GM19395 (cell line): ENCODE data around the gene ETV3.

ENCODE experiments used
- ATAC-seq: cut with Tn5 transposase; IDR thresholded peaks from one replicate; pipeline ENCODE4 v1.9.1; 2021; ENCODE audit warnings: mild to moderate bottlenecking, moderate library complexity; ENCODE audit not compliant: unreplicated experiment

Gene ETV3

DNA sequence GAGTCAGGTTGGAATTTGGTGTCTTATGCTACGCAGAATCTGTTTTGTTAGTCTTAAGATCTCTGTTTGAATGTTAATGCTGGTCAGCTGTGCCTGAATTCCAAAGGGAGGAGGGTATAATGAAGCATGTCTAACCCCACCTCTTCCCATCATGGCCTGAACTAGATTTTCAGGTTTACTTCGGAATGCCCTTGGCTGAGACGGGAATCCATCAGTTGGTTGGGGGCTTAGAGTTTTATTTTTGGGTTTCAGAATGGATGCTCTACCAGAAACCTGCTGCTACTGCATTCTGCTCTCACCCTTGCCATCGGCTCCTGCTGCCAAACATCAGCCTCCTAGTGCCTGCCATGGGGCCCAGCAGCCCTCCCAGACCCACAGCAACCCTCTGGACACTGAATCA, 24.1 kb upstream of the ETV3 start:
- no peak for ATAC-seq

DNA sequence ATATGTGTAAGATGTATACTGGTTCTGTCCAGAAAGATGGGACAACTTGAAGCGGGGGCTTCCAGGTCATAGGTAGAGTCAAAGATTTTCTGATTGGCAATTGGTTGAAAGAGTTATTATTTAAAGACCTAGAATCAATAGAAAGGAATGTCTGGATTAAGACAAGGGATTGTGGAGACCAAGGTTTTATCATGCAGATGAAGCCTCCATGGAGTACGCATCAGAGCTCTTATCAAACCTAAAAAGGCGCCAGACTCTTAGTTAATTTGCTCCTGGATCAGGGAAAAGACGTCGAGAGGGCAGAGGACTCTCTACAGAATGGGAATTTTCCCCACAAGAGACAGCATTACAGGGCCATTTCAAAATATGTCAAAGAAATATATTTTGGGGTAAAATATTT, 23.7 kb upstream of the ETV3 start:
- no peak for ATAC-seq

DNA sequence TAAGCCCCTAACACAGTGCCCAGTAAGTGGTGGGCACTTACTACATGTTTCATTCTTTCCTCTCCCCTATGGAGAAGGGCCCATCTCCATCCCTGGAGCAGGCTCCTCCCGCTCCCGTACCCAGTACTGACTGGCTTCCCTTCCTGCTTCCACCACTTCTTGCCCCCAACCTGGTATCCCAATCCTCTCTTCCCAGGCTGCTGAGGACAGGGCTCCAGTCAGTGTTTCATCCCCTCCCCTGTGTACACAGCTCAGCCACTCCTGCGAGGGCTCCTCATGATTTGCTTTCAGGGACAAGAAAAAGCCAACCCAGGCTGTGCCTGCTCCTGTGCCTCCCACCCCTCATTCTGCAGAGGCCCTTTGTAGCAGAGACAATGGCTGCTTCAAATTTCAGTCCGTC, 20.8 kb upstream of the ETV3 start:
- no peak for ATAC-seq

DNA sequence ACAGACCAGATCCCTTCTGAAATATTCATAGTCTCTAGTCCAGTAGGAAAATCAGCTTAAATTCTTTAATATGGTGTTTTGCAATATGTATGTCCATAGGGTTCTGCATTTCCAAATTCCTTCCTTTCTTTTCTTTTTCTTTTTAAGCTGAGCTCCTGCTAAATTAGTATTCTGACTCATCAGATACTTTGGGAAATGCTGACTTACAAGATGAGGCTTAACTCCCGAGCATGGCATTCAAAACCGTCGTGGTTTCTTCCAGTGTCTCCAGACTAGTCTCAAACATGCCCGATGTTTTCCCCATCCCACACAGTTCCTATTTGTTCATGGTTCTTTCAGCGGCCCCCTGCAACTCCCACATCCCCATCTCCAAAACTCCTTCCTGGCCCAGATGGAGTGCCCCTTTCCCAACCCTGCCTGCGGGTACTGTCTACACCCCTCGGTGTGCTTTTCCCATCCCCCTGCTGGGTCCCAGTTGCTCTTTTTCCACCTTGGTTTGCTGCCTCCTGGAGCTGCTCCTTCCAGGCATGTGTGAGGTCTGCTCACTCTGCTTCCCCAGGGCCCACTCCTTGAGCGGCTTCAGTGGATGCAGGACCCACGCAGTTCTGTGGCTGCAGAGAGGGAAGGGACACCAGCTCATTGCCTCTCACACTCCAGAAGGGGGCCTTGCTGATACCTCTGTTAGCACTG, 19.5 kb upstream of the ETV3 start:
- no peak for ATAC-seq

DNA sequence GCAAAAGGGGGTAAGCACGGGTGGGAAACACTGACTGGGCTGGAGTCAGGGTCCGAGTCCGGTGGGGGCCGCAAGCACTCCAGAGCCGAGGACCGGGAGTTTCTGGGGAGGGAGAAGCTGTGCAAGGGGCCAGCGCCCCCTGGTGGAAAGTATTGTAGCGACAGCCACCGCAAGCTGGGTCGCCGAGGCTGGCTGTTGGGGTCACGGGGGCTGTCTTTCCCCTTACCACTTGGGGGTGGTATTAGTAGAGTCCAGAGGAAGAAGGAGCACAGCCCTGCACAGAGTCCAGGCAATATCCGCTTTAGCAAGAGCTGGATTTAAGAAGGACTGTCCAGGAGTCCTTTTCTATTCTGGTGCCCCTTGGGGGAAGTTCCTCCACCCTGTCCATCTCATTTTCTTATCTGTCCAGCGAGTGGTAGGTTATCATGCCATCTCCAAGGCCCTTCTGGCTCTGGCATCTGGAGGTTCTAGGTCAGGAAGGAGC, 17.9 kb upstream of the ETV3 start:
- ATAC-seq, result no peak

DNA sequence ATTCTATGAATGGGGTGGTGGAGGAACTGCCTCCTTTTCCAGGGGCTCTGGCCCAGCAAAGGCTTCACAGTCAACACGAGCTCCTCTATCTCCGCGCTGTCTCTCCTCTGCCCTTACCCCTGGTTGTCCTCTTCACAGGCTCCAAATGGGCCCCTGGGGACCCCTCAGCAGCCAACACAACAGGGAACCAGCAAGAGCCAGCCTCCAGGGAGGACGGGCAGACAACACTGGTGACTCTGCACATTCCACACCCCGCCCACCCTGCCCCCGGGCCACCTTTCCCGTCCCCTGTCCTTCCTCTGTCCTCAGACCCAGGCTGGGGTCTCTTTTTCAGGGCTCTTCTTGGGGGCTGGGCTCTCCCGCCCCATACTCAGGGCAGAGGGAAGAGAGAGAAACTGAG, 17.5 kb upstream of the ETV3 start:
- ATAC-seq, result no peak

DNA sequence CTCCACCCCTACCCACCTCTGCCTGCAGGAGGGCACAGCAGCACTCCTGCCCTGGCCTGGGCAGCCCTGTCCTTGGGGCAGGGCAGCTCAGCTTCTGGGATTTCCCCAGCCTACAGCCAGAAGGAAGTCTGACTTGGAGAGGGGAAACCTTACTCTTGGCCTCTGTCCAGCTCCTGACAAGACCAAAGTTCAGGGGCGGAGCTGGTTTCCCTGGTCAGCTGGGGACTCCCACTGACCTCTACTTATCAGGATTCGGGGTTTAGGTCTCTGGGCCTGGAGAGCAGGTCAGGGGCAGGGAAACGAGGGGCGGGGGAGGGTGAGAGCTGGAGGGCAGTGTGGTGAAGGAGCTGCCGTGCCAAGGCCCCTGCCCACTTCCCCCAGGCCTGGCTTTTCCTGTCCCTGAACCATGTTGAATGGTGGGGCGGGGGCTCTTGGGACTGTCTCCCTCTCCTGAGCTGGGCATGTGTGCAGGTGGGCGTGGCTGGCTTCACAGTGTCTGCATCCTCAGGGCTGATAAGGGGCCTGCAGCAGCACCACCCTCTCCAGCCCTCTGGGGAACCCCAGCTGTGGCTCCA, 16.8 kb upstream of the ETV3 start:
- no peak for ATAC-seq

DNA sequence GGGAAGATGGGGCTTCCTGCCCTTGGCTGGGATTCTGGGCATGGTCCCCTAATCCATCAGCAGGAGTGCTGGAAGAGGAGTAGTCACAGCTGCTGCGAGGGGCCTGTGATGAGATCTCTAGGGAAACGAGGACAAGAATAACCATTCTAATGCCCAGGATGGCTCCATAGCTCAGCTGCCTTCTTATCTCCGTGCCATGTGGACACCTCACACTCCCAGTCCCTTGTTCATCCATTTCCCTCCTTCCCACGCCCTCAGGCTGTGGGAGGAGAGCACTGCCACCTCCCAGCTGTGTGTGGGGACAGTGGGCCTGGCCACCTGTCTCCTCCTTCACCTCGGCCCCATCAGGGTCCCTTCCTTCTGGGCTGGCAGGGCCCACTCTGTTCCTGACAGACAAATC, 16.1 kb upstream of the ETV3 start:
- no peak for ATAC-seq

DNA sequence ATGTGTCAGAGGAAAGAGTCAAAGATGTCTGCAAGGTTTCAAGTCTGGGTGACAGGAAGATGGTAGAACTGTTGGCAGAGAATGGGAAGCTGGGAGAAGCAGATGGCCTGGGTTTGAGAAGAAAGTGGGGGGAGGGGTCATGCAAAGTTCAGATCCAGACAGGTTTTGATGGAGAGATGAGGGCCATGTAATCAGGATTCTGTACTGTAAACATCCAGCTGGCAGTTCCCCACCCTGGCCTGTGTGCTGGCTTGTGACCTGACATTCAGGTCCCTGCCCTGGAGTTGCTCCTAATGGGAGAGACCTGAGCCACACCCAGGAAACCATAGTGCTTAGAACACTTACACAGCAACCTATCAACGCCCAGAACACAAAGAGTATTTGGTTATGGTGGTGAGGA, 15.6 kb upstream of the ETV3 start:
- no peak for ATAC-seq

DNA sequence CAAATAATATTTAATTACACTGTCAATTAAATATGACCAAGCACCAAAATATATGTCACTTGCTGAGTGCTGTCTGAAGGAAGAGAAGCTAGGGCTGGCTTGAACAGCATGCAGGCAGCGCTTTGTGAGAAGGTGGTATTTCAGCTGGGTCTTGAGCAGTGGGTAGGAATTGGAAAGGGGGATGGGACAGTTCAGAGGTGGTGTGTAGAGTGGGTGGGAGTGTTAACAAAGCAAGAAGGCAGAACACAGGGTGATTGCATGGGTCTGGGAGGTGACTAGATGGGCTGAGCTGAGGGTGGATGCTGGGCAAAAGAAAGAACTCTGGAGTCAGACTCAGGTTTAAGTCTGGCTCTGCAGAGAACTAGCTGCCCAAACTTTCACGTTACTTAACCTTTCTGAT, 14.3 kb upstream of the ETV3 start:
- ATAC-seq, result no peak

DNA sequence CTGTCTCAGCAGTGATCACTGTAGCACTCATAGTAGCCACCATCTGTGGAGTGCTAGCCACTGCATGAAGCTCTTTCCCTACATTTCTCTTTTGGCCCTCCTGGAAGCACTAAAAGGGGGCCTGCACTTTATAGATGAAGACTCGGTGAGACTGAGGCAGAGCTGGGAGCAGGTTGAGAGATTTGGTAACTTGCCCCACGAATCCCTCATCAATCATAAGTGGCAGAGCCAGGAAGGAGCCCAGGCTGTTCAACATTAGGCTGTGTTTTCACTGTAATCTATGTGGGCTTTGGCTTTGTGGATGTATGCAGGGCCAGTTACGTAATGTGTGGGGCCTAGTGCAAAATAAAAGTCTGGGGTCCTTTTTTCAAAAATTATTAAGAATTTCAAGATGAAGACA, 13.3 kb upstream of the ETV3 start:
- ATAC-seq, result no peak

DNA sequence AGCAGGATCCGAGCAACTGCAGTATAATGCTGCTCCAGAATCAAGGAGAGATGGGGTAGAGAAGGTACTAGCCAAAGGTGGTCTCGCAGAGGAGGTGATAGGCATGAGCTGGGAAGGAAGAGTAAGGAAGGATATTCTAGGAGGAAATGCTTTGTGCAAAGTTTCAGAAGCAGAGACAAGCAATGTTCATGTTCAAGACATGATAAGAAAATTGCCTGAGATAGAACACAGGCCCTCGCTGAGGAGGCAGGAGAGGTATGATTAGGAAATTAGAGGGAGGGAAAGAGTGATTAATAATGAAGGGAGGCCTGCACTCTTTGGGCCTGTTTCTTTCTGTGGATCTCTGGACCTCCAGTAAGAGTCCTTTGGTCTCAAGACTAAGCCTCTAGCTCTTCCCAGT, 12.9 kb upstream of the ETV3 start:
- ATAC-seq, result no peak

DNA sequence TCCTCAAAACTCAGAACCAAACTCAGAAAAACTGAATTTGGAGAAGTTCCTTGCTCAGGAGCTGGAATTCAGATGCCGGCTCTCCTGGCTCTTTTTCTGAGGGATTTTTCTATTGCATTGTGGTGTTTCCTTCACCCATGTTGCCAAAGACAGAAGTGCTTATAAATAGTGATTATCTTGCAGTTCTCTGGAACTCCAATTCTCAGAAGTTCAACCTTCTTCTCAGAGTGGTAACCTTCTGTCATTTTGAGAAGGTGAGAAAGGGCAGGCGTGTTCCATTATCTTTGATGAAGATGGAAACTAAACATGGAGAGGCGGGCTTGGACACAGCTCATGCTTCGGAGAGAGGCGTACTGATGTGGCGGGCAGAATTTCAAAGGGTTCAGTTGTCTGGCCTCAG, 12.4 kb upstream of the ETV3 start:
- ATAC-seq, result no peak

DNA sequence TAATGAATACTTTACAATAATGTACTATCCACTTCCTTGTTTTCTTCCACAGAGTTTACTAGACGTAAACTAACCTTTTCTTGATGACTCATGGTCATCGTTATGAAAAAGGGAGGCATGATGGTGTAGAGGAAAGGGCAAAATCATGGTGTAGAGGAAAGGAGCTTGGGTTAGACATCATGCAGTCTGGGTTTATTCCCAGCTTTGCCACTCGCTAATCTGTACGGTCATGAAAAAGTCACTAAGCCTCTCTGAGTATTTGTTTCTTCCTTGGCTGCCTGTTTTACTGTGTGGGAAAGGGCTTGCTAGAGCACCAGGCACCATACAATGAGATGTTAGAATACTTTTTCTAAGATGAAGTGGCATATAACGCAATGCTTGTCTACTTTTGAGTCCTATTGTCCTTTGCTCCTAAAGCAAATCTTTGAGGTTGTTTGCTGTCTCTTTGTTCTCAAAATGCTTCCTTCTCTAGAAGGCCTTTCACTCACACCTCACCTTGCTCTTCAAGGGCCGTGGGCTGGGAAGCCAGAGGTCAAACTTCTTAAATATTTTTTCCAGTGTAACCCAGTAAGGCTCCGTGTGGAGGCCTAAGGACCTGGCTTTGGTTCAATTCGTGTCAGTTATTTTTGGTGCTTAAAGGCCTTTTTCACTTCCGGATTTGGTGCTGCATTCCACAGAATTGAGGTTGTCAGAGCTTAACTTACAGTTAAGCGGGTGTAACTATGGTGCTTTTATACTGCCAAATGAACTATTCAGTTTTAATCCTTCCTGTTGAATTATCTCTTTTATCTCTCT, 9.9 kb upstream of the ETV3 start:
- ATAC-seq, result no peak

DNA sequence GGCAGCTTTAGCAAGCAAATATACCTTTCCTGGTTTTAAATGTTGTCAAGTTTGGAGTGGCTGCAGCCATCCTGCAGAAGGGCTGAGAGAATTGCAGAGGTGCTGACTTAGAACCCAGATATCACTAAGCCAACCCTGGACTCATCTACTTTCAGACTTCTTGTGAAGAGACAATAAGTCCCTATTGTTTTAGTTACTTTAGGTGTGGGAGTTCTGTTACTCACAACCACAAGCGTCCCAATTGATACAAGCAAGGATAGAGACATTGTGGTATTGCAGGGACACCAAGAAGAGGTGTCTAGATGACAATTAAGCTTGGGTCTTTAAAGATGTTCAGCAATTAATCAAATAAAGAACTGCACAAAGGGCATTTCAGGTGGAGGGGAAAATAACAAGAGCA, 8.8 kb upstream of the ETV3 start:
- ATAC-seq, result no peak

DNA sequence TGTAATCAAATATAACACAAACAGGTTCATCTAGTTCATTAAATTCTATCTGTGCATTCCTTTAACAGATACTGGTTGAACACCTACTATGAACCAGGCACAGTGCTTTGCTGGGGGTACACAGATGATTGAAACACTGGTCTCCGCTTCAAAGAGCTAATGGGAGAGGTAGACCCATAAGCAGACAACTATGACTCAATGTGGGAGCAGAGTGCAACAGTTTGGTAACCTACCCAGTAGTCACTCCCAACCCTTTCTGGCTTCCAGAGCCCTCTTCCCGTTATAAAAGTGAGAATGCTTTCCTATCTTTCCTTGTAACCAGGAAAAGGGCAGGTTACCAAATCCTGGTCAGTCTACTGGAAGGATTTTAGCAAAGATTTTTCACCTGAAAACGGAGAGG, 8.0 kb upstream of the ETV3 start:
- ATAC-seq, result no peak

DNA sequence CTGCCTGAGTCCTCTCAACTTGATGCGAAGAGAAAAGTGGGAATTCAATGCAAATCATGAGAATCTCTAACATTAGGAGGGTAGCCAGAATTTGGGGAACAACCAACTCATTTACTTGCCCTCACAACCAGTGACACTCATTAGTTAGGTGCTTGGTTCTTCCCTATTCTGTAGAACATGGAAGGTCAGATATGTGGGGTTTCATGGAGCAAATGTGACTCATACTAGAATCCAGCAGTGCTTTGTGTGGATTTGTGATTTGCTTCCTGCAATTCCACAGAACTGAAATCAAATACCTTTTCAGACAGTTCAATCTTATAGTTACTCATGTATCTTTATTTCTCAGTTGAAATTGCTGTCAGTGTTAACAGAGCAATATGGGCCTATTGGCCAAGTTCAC, 6.9 kb upstream of the ETV3 start:
- no peak for ATAC-seq

DNA sequence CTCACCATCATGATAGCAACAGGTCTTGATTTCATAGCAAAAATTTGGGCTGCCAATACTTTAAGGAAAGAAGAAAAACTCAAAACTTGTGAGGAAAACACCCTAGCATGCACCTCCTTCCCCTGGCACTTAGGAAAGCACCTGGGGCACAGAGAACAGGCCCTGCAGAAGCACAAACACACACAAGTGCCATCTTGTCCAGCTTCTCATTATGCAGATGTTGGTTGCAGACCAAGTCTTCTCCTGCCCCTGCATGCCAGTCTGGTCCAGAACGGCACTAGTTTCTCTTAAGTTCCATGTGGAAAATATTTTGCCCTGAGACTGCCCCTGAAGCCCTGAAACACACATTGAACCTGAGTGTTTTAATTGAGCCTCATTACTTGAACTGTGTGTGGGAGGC, 6.3 kb upstream of the ETV3 start:
- no peak for ATAC-seq

DNA sequence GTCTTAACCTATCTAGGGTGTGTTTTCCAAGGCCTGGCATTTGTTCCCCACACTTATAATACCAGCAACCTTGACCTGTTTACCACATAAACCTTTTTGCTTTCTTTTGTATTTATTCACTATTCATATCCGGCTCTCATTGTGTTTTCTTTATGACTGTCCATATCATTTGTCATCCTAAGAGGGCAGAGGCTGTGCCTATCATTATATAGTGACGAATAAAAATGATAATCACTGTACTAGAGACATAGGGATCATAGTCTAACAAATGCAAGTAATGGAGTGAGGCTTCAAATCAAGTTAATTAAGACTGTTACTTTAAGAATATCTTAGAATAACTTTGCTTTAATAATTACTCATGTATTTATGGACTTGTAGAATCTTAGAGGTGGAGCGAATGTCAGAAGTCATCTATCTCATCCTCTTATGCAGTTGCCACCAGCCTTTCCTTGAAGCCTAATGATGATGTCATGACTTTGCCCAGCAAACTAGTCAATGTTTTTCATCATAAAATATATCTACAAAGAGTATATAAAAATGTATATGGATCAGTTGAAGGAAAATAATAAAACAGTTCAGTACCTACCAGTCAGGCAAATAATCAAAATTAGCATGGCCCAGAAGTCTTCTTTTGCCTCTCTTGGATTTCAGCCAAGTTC, 4.7 kb upstream of the ETV3 start:
- ATAC-seq, result no peak

DNA sequence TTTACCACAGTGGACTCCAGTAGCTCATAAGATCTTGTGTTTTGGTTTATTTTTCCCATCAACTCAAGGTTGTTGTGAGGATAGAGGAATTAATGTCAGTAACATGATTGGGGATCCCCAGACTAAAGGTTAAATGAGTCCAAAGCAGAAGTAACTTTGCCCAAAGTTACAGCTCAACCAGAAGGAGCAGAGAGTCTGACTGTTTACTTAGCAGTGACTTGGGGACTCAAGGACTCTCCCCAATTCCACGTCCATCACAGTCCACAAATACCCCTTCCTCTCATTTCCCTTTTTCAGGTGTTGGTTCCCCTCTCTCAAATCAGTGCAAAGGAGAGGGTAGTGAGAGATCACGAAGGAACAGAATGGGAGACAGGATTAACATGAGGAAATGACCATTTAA, 4.0 kb upstream of the ETV3 start:
- ATAC-seq, result no peak

DNA sequence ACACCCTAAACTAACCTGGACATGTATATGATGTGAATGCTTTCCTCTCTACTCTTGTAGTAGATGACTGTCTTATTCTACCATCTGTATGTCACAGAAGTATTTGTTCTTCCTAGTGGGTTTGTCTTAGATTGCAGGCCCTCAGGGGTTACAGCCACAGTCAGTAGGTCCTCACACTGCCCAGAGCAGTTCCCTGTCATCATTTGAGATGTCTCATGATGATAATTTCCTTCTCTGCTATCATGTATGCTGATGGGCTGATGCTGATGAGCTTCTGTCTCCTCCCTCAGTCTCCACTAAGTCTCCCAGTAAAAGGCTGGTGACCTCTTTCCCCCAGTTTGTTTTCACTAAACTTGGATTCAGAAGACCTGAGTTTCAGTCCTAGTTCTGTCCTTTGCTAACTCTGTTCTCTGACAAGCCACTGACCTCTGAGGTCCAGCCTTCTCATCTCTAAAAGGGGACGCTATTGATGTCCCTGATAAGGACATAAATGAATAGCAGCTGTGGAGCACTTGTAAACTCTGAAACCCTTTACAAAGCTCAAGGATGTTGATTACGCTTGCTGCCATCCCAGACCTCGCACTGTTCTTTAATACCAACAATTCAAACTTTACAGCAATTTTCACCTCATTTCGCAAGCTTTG, 3.1 kb upstream of the ETV3 start:
- no peak for ATAC-seq
